Keratinocyte (primary cell): Measurements from ENCODE around the gene PRKCH. TPM values are rescaled to one million over a fixed set of nuclear protein-coding genes. Genes with fewer than 3 reads are reported as not detected.

Experiments
- DNase-seq: peaks from one replicate; pipeline ENCODE4 v3.0.0-alpha.2; 2011; ENCODE audit warnings: low read depth, missing footprints, low spot score
- FAIRE-seq: peaks from 2 replicates; lab custom pipeline; 2011; peaks lifted over from hg19 to GRCh38; lab: Jason Lieb, UNC
- H2AFZ ChIP-seq: 2 replicates; pipeline ENCODE4 v1.6.0; 2012; ENCODE audit warnings: low read length, control low read depth, inconsistent platforms; ENCODE audit not compliant: control insufficient read depth
- H3K27ac ChIP-seq: 2 replicates; pipeline ENCODE4 v1.5.1; 2011; ENCODE audit warnings: low read length; ENCODE audit not compliant: control insufficient read depth, insufficient read depth
- H3K27me3 ChIP-seq: 3 replicates; pipeline ENCODE4 v1.6.0; 2011; ENCODE audit warnings: low read length; ENCODE audit not compliant: control insufficient read depth, insufficient read depth; ENCODE audit errors: extremely low read depth
- H3K36me3 ChIP-seq, 2 experiments: 2 replicates in 1 of 2; 3 replicates in 1 of 2; pipeline ENCODE4 v1.5.1; 2011; ENCODE audit warnings: low read length in 2 of 2, mild to moderate bottlenecking in 1 of 2; ENCODE audit not compliant: control insufficient read depth in 2 of 2, insufficient read depth in 2 of 2; ENCODE audit errors: extremely low read depth in 1 of 2
- H3K4me1 ChIP-seq: 3 replicates; pipeline ENCODE4 v1.5.1; 2011; ENCODE audit warnings: low read length; ENCODE audit not compliant: control insufficient read depth, insufficient read depth; ENCODE audit errors: extremely low read depth
- H3K4me2 ChIP-seq: 3 replicates; pipeline ENCODE4 v1.6.0; 2011; ENCODE audit warnings: low read depth, low read length; ENCODE audit not compliant: control insufficient read depth, insufficient read depth; ENCODE audit errors: extremely low read depth
- H3K4me3 ChIP-seq, 3 experiments: fragments of 200-600 bp in 1 of 3; sonication (generic) in 1 of 3; 2 replicates in 2 of 3; 3 replicates in 1 of 3; pipeline ENCODE4 v1.5.1; 2011 to 2016; ENCODE audit warnings: low read length in 3 of 3, mild to moderate bottlenecking in 3 of 3, control low read depth in 2 of 3, inconsistent platforms in 1 of 3, low read depth in 1 of 3, mixed read lengths in 1 of 3, mixed run types in 1 of 3, moderate library complexity in 1 of 3; ENCODE audit not compliant: control insufficient read depth in 2 of 3, insufficient read depth in 2 of 3; ENCODE audit errors: extremely low read depth in 1 of 3
- H3K79me2 ChIP-seq: 2 replicates; pipeline ENCODE4 v1.6.0; 2012; ENCODE audit warnings: low read length; ENCODE audit not compliant: control insufficient read depth, insufficient read depth
- H3K9ac ChIP-seq: 3 replicates; pipeline ENCODE4 v1.6.0; 2011; ENCODE audit warnings: low read length; ENCODE audit not compliant: control insufficient read depth, insufficient read depth; ENCODE audit errors: extremely low read depth
- H3K9me1 ChIP-seq: 3 replicates; pipeline ENCODE4 v1.6.0; 2011; ENCODE audit warnings: low read length; ENCODE audit not compliant: control insufficient read depth, insufficient read depth; ENCODE audit errors: extremely low read depth
- H3K9me3 ChIP-seq: 2 replicates; pipeline ENCODE4 v1.5.1; 2012; ENCODE audit warnings: low read depth, low read length; ENCODE audit not compliant: control insufficient read depth
- H4K20me1 ChIP-seq: 3 replicates; pipeline ENCODE4 v1.6.0; 2011; ENCODE audit warnings: low read length; ENCODE audit not compliant: control insufficient read depth, insufficient read depth; ENCODE audit errors: extremely low read depth
- CTCF ChIP-seq, 3 experiments: IDR thresholded peaks in 1 of 3; conservative IDR thresholded peaks in 1 of 3; optimal IDR thresholded peaks in 1 of 3; 2 replicates in 2 of 3; 3 replicates in 1 of 3; pipeline versions ENCODE3 to v1.5.1; 2011; ENCODE audit warnings: low read length in 3 of 3, mild to moderate bottlenecking in 3 of 3, moderate library complexity in 2 of 3, control low read depth in 1 of 3, inconsistent platforms in 1 of 3; ENCODE audit not compliant: insufficient read depth in 2 of 3; ENCODE audit errors: extremely low read depth in 1 of 3
- EZH2 ChIP-seq: IDR thresholded peaks from one replicate; pipeline ENCODE4 v1.6.1; 2012; ENCODE audit warnings: inconsistent platforms, mild to moderate bottlenecking, low read length, moderate library complexity
- dilution Hi-C: fragments of 300-500 bp; cut with MboI; formaldehyde crosslinking; loops from one replicate; pipeline ENCODE4 v1.7.0; 2020; ENCODE audit warnings: low sequenced_read_pairs; ENCODE audit not compliant: extremely low pct_ligation_motif_present
- polyA plus RNA-seq, 5 experiments: library from polyadenylated mRNA; depleted of rRNA in 3 of 5; stranded (reverse) in 3 of 5; stranded (forward) in 1 of 5; unstranded in 1 of 5; fragments of >200 nt; gene quantifications; 1 replicate in 1 of 5; 2 replicates in 3 of 5; 3 replicates in 1 of 5; pipeline versions ENCODE4 v1.2.1 to v1.2.3, GENCODE V29; 2011 to 2012; ENCODE audit warnings: missing spikeins in 2 of 5, low read depth in 1 of 5, low replicate concordance in 1 of 5

The PRKCH gene
- polyA plus RNA-seq, 1 donor (not counting 4 experiments of a cell fraction or from before 2014, with no cell fraction given), result 13.7 TPM

DNA sequence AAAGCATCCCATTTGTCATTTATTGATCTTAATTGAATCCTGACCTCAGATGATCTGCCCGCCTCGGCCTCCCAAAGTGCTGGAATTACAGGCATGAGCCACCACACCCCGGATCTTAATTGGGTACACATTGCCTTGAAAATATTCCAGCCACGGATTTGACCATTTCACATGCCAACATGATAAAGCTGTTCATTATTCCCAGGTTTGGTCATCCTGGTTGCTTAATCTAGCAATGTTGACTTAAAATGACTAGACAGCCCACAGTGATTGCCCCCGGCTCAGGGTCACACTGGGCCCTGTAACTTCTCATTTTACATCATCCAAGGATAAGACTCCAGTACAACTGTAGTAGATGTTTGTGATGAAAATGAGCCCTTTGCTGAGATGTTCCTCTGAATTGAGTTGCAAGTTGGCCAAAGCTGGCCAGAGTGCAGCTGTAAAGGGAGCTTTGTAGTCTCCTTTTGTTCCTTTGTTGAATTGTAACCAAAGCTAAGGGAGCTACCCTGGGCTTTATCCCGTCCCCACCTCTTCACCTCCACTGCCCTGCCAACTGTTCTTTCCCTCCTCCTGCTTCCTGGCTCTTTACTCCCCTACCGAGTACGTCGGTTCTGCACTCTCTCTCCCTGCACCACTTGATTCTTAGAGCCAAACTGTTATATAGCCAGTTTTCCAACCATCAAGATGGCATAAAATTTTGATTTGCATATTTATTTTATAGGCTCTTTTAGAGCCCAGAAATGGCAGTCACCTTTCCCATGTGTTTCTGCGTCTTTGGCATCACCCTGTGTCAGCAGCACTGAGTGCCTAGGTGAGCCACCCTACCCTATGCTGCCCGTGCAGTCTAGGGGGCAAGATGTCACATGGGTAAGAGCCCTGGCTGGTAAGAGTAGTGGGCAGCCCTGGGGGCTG, 232.6 kb downstream of the PRKCH start:
- no peaks in the 10 kb centered on the region for H3K9me1 ChIP-seq
- H3K27me3 ChIP-seq, result no peaks in the 10 kb centered on the region
- H3K4me3 ChIP-seq, result no peak overlapping the region
- DNase-seq, result no peak
- H4K20me1 ChIP-seq, result no peaks in the 10 kb centered on the region
- FAIRE-seq, result no peak
- peaks cover 0 to 2% of the 10 kb centered on the region in 2 experiments for H3K36me3 ChIP-seq
- no peak overlapping the region for H2AFZ ChIP-seq
- TF ChIP-seq EZH2 (no peak), CTCF (optimal IDR thresholded peaks at IDR 0.05 in 1 of 3, IDR thresholded peaks at IDR 0.05 in 1 of 3, conservative IDR thresholded peaks at IDR 0.05 in 1 of 3; ENCODE audit: extremely low read depth in 1 of 3, insufficient read depth in 2 of 3, low read length in 3 of 3) (no peak)
- no peak overlapping the region for H3K4me2 ChIP-seq
- H3K79me2 ChIP-seq, result no peaks in the 10 kb centered on the region
- H3K9me3 ChIP-seq, result no peaks in the 10 kb centered on the region
- dilution Hi-C loops, result no loop called here
- H3K9ac ChIP-seq, result no peak overlapping the region
- peaks cover 10% of the 10 kb centered on the region for H3K4me1 ChIP-seq
- no peak overlapping the region for H3K27ac ChIP-seq

DNA sequence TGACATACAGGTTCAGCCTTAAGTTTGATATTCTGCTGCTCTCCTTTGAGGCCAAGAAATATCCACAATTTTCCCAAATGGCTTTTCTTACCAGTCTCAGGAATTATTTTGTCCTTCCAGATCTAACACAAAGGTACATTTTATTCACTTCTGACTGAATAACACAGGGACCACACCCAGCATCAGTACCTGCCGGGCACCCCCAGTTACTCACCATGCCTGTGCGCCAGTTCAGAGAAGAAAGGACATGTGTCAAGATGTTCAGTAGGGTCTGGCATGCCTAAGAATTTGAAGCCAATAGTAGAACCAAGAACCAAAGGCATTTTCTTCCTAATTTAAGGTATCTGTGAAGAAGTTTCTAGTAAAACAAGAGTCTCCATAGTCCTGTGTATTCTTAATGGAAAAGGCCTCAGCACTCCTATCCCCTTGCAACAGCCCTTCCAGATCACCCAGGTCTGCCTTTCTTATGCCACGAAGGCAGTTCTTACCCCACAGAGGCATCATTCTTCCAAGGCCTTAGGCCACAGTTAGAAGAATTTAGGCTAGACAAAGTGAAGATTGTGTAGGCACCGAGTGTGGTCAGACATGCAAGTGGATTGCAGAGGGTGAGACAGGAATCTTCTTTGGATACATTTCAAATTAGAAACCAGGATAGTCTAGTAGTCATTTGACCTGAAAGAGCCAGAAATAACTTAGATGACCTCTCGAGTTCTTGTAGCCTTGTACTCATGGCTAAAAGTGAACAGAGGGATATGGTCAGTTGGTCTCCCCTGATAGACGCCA, 233.9 kb downstream of the PRKCH start:
- Histone ChIP-seq H3K9me3 (no peaks in the 10 kb centered on the region), H4K20me1 (no peaks in the 10 kb centered on the region), H3K9ac (no peak overlapping the region), H3K4me1 (peaks cover 10% of the 10 kb centered on the region), H3K27me3 (no peaks in the 10 kb centered on the region), H3K36me3 (no peaks in the 10 kb centered on the region), H3K27ac (no peak overlapping the region), H3K9me1 (no peaks in the 10 kb centered on the region), H3K4me3 (no peak overlapping the region), H2AFZ (no peak overlapping the region), H3K4me2 (no peak overlapping the region), H3K79me2 (no peaks in the 10 kb centered on the region)
- no peak for FAIRE-seq
- TF ChIP-seq CTCF (optimal IDR thresholded peaks at IDR 0.05 in 1 of 3, IDR thresholded peaks at IDR 0.05 in 1 of 3, conservative IDR thresholded peaks at IDR 0.05 in 1 of 3; ENCODE audit: extremely low read depth in 1 of 3, insufficient read depth in 2 of 3, low read length in 3 of 3) (no peak), EZH2 (no peak)
- dilution Hi-C loops, result no loop called here
- DNase-seq, result no peak
